GM12878 (cell line): ENCODE results near the gene COL16A1. TPM values are rescaled to one million over a fixed set of nuclear protein-coding genes. Genes with fewer than 3 reads are reported as not detected.

Experiments used
- ATAC-seq: fragments of 200-7000 bp; cut with Tn5 transposase; 3 replicates; pipeline ENCODE4 v1.9.1; 2020; ENCODE audit warnings: mild to moderate bottlenecking, moderate library complexity
- BruUV-seq: library from RNA; stranded (reverse); fragments of 400-500 nt; replicated peaks from 2 replicates; lab custom pipeline; 2021; lab: Mats Ljungman, UMichigan
- CTCF ChIA-PET: fragments of 300-600 bp; sonication (Branson Sonifier 250); formaldehyde crosslinking; extraction: SDS; loops from one replicate; lab custom pipeline; 2021; ENCODE audit warnings: inconsistent platforms; lab: Yijun Ruan, JAX
- POLR2A ChIA-PET: fragments of 350-600 bp; formaldehyde crosslinking; extraction: SDS; loops from one replicate; lab custom pipeline; 2021; ENCODE audit warnings: inconsistent platforms; lab: Charles Lee
- RAD21 ChIA-PET: fragments of 300-600 bp; sonication (Branson Sonifier 250); formaldehyde crosslinking; loops from one replicate; lab custom pipeline; 2023; ENCODE audit warnings: antibody characterized with exemption; ENCODE audit not compliant: unreplicated experiment; lab: Charles Lee
- SMC1A ChIA-PET: fragments of 300-600 bp; sonication (Branson Sonifier 250); formaldehyde crosslinking; loops from one replicate; lab custom pipeline; 2023; ENCODE audit not compliant: unreplicated experiment, uncharacterized antibody; lab: Charles Lee
- DNase-seq: peaks from one replicate; pipeline ENCODE4 v3.0.0-alpha.2; 2011; ENCODE audit warnings: low read depth, low spot score
- FAIRE-seq: peaks from 3 replicates; lab custom pipeline; 2011; peaks lifted over from hg19 to GRCh38; lab: Jason Lieb, UNC
- H2AFZ ChIP-seq: 2 replicates; pipeline ENCODE4 v1.6.0; 2011; ENCODE audit warnings: low read depth, low read length, control low read depth; ENCODE audit not compliant: control insufficient read depth
- H3K27ac ChIP-seq: 2 replicates; pipeline ENCODE4 v1.5.1; 2011; ENCODE audit warnings: control low read depth; ENCODE audit not compliant: control insufficient read depth, insufficient read depth
- H3K27me3 ChIP-seq, 2 experiments: replicated peaks in 1 of 2; 2 replicates each; pipeline versions ENCODE4 v1.6.0 to v1.6.1; 2011; ENCODE audit warnings: low read length in 1 of 2; ENCODE audit not compliant: control insufficient read depth in 2 of 2, insufficient read depth in 2 of 2
- H3K36me3 ChIP-seq, 2 experiments: 2 replicates each; pipeline ENCODE4 v1.5.1; 2011; ENCODE audit warnings: low read length in 1 of 2; ENCODE audit not compliant: control insufficient read depth in 2 of 2, insufficient read depth in 2 of 2
- H3K4me1 ChIP-seq: 2 replicates; pipeline ENCODE4 v1.6.1; 2011; ENCODE audit warnings: mild to moderate bottlenecking, low read length, moderate library complexity, mixed read lengths; ENCODE audit not compliant: control insufficient read depth, insufficient read depth
- H3K4me2 ChIP-seq: 2 replicates; pipeline ENCODE4 v1.6.0; 2011; ENCODE audit warnings: control low read depth; ENCODE audit not compliant: control insufficient read depth, insufficient read depth
- H3K4me3 ChIP-seq: fragments of 200-600 bp; sonication (generic); 2 replicates; pipeline ENCODE4 v1.5.1; 2016
- H3K79me2 ChIP-seq: 2 replicates; pipeline ENCODE4 v1.6.0; 2011; ENCODE audit warnings: low read length; ENCODE audit not compliant: control insufficient read depth, insufficient read depth
- H3K9ac ChIP-seq: 2 replicates; pipeline ENCODE4 v1.8.0; 2011; ENCODE audit warnings: low read length, control low read depth, mixed read lengths; ENCODE audit not compliant: control insufficient read depth, insufficient read depth
- H3K9me3 ChIP-seq: replicated peaks from 3 replicates; pipeline ENCODE4 v1.5.1; 2011; ENCODE audit warnings: mild to moderate bottlenecking, low read length; ENCODE audit not compliant: control insufficient read depth, insufficient read depth
- H4K20me1 ChIP-seq: 2 replicates; pipeline ENCODE4 v1.6.0; 2011; ENCODE audit not compliant: control insufficient read depth, insufficient read depth
- BHLHE40 ChIP-seq, 2 experiments: fragments of 450-650 bp in 1 of 2; IDR thresholded peaks; 2 replicates each; pipeline ENCODE4 v1.6.1; 2011 to 2017; ENCODE audit warnings: low read depth in 2 of 2, borderline replicate concordance in 1 of 2, improper control_type of control experiment in 1 of 2, low read length in 1 of 2, mild to moderate bottlenecking in 1 of 2
- CHD4 ChIP-seq: fragments of 200-600 bp; sonication (generic); IDR thresholded peaks from 2 replicates; pipeline ENCODE4 v1.6.1; 2016; ENCODE audit warnings: mild to moderate bottlenecking
- IRF4 ChIP-seq: IDR thresholded peaks from 2 replicates; pipeline ENCODE4 v1.6.1; 2011; ENCODE audit warnings: low read depth, low read length
- NR2C2 ChIP-seq: IDR thresholded peaks from 2 replicates; pipeline ENCODE4 v1.6.1; 2011; ENCODE audit warnings: borderline replicate concordance, low read depth; ENCODE audit not compliant: control insufficient read depth, insufficient read length
- RAD21 ChIP-seq: IDR thresholded peaks from 2 replicates; pipeline ENCODE4 v1.6.1; 2011; ENCODE audit warnings: mild to moderate bottlenecking, low read depth, low read length, moderate library complexity; ENCODE audit not compliant: insufficient read depth
- RAD51 ChIP-seq: fragments of 450-650 bp; IDR thresholded peaks from 2 replicates; pipeline ENCODE4 v1.6.1; 2016; ENCODE audit warnings: moderate library complexity, mild to moderate bottlenecking, inconsistent platforms
- RFX5 ChIP-seq: IDR thresholded peaks from 2 replicates; pipeline ENCODE4 v1.6.1; 2011; ENCODE audit warnings: low read depth, low read length, improper control_type of control experiment
- SMC3 ChIP-seq: IDR thresholded peaks from 2 replicates; pipeline ENCODE4 v1.6.1; 2011; ENCODE audit warnings: low read length, improper control_type of control experiment, borderline replicate concordance
- TARDBP ChIP-seq: IDR thresholded peaks from 2 replicates; pipeline ENCODE4 v1.6.1; 2016; ENCODE audit warnings: borderline replicate concordance
- ZNF687 ChIP-seq: fragments of 450-650 bp; IDR thresholded peaks from 2 replicates; pipeline ENCODE4 v1.6.1; 2017; ENCODE audit warnings: mild to moderate bottlenecking, moderate library complexity
- WGBS: methylation state at CpG from one replicate; pipeline ENCODE4 v1.1.6; 2016; ENCODE audit warnings: low lambda C conversion rate; ENCODE audit not compliant: insufficient replicate concordance, insufficient coverage; ENCODE audit errors: missing lambda C conversion rate; 5-methylcytosine and 5-hydroxymethylcytosine counted together
- in situ Hi-C: fragments of 300-500 bp; cut with MboI; formaldehyde crosslinking; loops from 9 replicates; pipeline ENCODE4 v1.14.3; 2018; ENCODE audit warnings: mixed read lengths
- intact Hi-C: fragments of 100-400 bp; cut with micrococcal nuclease; formaldehyde crosslinking; loops from one replicate; pipeline ENCODE4 v1.14.2; 2022; ENCODE audit not compliant: unreplicated experiment
- polyA plus RNA-seq, 11 experiments: library from polyadenylated mRNA; depleted of rRNA in 4 of 11; unstranded in 6 of 11; stranded (reverse) in 5 of 11; fragments of >200 nt; fragmentation: Nextera tagmentation in 4 of 11; fragmentation: Illumina TruSeq in 1 of 11; extraction: Ambion mirVana in 4 of 11; extraction: Trizol in 1 of 11; gene quantifications; 1 replicate in 1 of 11; 2 replicates in 10 of 11; pipeline versions ENCODE4 v1.2.1 to v1.2.3, GENCODE V29; 2011 to 2016; ENCODE audit warnings: inconsistent platforms in 2 of 11, missing spikeins in 2 of 11, low read depth in 1 of 11
- total RNA-seq, 4 experiments: library from RNA; depleted of rRNA in 3 of 4; stranded (reverse); fragments of >200 nt in 3 of 4; fragmentation: Illumina TruSeq in 1 of 4; extraction: Trizol in 1 of 4; gene quantifications; 2 replicates each; pipeline versions ENCODE4 v1.2.1 to v1.2.3, GENCODE V29; 2013 to 2021
- TF ChIP-seq, protein P1 (sequence below), 3 experiments: IDR thresholded peaks in 2 of 3; conservative IDR thresholded peaks in 1 of 3; 2 replicates each; pipeline ENCODE4 v1.5.1; 2011; ENCODE audit warnings: low read depth in 3 of 3, low read length in 3 of 3, mild to moderate bottlenecking in 3 of 3, control low read depth in 2 of 3, moderate library complexity in 2 of 3, inconsistent platforms in 1 of 3, mixed read lengths in 1 of 3; ENCODE audit not compliant: control insufficient read depth in 2 of 3, insufficient read depth in 1 of 3; ENCODE audit errors: extremely low read depth in 1 of 3

The COL16A1 gene
- total and polyA plus RNA-seq, 10 of the 15 experiments (the other 5 are each of a cell fraction or from before 2014, with no cell fraction given) = 0.02 to 3.7 (median 0.59) TPM

GRCh38 chr1:31714442-31715086 lies 10.7 kb upstream of the COL16A1 start:
- peak; percentile 64 for ATAC-seq
- no peak for TF ChIP-seq IRF4
- no peak for TF ChIP-seq NR2C2
- no peak for TF ChIP-seq ZNF687
- TF ChIP-seq RAD21 = peak; percentile 26; the same call in 1 of the 2 replicates
- peak; percentile 19; the same call in 1 of the 2 replicates for TF ChIP-seq SMC3
- TF ChIP-seq TARDBP = no peak
- no peak for TF ChIP-seq RFX5
- TF ChIP-seq RAD51 = no peak
- TF ChIP-seq, protein P1, sequence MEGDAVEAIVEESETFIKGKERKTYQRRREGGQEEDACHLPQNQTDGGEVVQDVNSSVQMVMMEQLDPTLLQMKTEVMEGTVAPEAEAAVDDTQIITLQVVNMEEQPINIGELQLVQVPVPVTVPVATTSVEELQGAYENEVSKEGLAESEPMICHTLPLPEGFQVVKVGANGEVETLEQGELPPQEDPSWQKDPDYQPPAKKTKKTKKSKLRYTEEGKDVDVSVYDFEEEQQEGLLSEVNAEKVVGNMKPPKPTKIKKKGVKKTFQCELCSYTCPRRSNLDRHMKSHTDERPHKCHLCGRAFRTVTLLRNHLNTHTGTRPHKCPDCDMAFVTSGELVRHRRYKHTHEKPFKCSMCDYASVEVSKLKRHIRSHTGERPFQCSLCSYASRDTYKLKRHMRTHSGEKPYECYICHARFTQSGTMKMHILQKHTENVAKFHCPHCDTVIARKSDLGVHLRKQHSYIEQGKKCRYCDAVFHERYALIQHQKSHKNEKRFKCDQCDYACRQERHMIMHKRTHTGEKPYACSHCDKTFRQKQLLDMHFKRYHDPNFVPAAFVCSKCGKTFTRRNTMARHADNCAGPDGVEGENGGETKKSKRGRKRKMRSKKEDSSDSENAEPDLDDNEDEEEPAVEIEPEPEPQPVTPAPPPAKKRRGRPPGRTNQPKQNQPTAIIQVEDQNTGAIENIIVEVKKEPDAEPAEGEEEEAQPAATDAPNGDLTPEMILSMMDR (IDR thresholded peaks at IDR 0.05 in 2 of 3, conservative IDR thresholded peaks at IDR 0.05 in 1 of 3; ENCODE audit: control insufficient read depth in 2 of 3, extremely low read depth in 1 of 3, insufficient read depth in 1 of 3, low read depth in 3 of 3, low read length in 3 of 3) = peak; percentile 38 to 55 (median 47); a peak in 5 of 6 replicates
- TF ChIP-seq CHD4 = no peak
- no peak for TF ChIP-seq BHLHE40 (IDR thresholded peaks at IDR 0.05; ENCODE audit: borderline replicate concordance in 1 of 2, low read depth in 2 of 2, low read length in 1 of 2)
- TF ChIP-seq, all 136 proteins: peak for 3
- ChIA-PET SMC1A (interaction anchor here (1.0 to 1.3 kb wide), 3 partner anchors 30 to 294 kb away, joined by 3 to 10 read pairs (median 5); no protein-coding TSS in a partner anchor), CTCF (interaction anchor here (0.8 to 6.9 kb wide), 12 partner anchors 10 to 414 kb away, joined by 3 to 70 read pairs (median 3); partner anchors contain the start of gene COL16A1), RAD21 (interaction anchor here (0.6 to 4.2 kb wide), 10 partner anchors 10 to 81 kb away, joined by 3 to 17 read pairs (median 4); no protein-coding TSS in a partner anchor), POLR2A (interaction anchor here (0.5 to 1.9 kb wide), 2 partner anchors 10 to 562 kb away, joined by 4 to 5 read pairs; partner anchors contain the start of gene COL16A1)
- H3K27ac ChIP-seq = no peak overlapping the region
- H3K9me3 ChIP-seq = no peaks in the 10 kb centered on the region
- intact Hi-C loops = loop anchor here (1.0 kb wide), 1 partner anchor 75 kb away; no protein-coding TSS in a partner anchor
- in situ Hi-C loops = no loop called here
- 4% methylated on average over 32 of the region's 39 CpGs for WGBS
- peak overlapping the region; percentile 26; the same call in 1 of the 2 replicates for H2AFZ ChIP-seq
- H3K4me2 ChIP-seq = peak overlapping the region; percentile 71; the same call in 1 of the 2 replicates
- DNase-seq (no peak), FAIRE-seq (no peak)
- no TSS peak for BruUV-seq
- no peak overlapping the region for H3K9ac ChIP-seq
- H4K20me1 ChIP-seq = no peaks in the 10 kb centered on the region; the same call in 1 of the 2 replicates
- H3K79me2 ChIP-seq = no peaks in the 10 kb centered on the region
- no peaks in the 10 kb centered on the region for H3K36me3 ChIP-seq
- peak overlapping the region; percentile 32; the same call in 1 of the 2 replicates for H3K4me3 ChIP-seq
- peaks cover 0 to 6% of the 10 kb centered on the region in 2 experiments; a peak in 1 of 4 replicates for H3K27me3 ChIP-seq
- H3K4me1 ChIP-seq = peaks cover 4% of the 10 kb centered on the region; the same call in 1 of the 2 replicates
